PC-3 (cell line): ENCODE results near the gene VSTM4.

Experiments
- EZH2 ChIP-seq: fragments of 300-600 bp; sonication (generic); IDR thresholded peaks from one replicate; pipeline ENCODE4 v1.6.1; 2017; ENCODE audit warnings: antibody characterized with exemption, mild to moderate bottlenecking, low read length; ENCODE audit not compliant: unreplicated experiment
- EZH2phosphoT487 ChIP-seq: fragments of 300-600 bp; sonication (generic); IDR thresholded peaks from 2 replicates; pipeline ENCODE4 v1.6.1; 2018; ENCODE audit warnings: mild to moderate bottlenecking, antibody characterized with exemption, low read length, borderline replicate concordance
- TF ChIP-seq, protein P1 (sequence below): fragments of 300-600 bp; sonication (generic); conservative IDR thresholded peaks from 2 replicates; pipeline ENCODE4 v1.5.1; 2017; ENCODE audit warnings: antibody characterized with exemption, low read depth, mild to moderate bottlenecking, low read length

DNA sequence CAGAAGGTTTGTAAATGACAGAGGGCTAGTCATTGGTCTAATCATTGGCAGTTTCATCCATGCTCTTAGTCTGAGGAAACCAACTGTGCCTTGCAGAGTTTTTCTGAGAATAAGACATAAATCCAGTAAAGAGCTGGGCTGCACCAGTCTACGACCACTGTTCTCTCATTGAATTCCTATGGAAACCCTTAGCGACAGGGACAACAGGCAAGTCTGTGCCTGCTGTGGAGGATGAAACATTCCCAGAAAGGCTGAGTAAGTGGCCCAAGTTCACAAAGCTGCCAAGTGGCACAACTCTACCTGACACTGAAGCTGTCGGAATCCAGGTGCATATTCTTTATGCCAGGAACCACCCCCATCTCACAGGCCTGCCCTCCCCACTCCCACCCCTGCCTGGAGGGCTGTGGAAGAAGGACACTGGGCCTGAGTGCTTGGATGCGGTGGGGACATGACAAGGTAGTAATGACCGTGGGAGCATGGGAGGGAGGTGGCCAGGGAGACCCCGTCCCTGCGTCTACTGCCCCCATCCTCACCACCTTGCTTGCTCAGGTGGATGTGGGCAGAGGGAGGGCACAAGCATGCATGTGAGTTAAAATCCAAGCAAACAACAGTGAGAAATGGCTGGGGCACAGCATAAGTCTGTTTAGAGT is 58.0 kb downstream of the VSTM4 start:
- TF ChIP-seq, protein P1, sequence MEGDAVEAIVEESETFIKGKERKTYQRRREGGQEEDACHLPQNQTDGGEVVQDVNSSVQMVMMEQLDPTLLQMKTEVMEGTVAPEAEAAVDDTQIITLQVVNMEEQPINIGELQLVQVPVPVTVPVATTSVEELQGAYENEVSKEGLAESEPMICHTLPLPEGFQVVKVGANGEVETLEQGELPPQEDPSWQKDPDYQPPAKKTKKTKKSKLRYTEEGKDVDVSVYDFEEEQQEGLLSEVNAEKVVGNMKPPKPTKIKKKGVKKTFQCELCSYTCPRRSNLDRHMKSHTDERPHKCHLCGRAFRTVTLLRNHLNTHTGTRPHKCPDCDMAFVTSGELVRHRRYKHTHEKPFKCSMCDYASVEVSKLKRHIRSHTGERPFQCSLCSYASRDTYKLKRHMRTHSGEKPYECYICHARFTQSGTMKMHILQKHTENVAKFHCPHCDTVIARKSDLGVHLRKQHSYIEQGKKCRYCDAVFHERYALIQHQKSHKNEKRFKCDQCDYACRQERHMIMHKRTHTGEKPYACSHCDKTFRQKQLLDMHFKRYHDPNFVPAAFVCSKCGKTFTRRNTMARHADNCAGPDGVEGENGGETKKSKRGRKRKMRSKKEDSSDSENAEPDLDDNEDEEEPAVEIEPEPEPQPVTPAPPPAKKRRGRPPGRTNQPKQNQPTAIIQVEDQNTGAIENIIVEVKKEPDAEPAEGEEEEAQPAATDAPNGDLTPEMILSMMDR: no peak
- TF ChIP-seq EZH2 (no peak), EZH2phosphoT487 (no peak)
